Measurements from ENCODE around the gene MIEN1.

MIEN1 gene

GRCh38 chr17:39706921-39707337 lies 23.4 kb downstream of the MIEN1 start:
- Histone ChIP-seq H3K23ac (ENCODE audit: low read length) (no peak overlapping the region), H3K4ac (ENCODE audit: low read depth, low read length) (no peak overlapping the region), H3K18ac (ENCODE audit: low read length) (no peak overlapping the region), H3K4me1 (ENCODE audit: control insufficient read depth, low read depth, low read length) (peaks cover 8% of the 10 kb centered on the region), H3K79me1 (ENCODE audit: low read length) (peaks cover 9% of the 10 kb centered on the region), H3K27me3 (ENCODE audit: insufficient read depth, low read length, poor library complexity) (no peaks in the 10 kb centered on the region), H2BK120ac (ENCODE audit: low read depth, low read length) (no peak overlapping the region), H3K56ac (ENCODE audit: low read length) (no peak overlapping the region), H2BK15ac (replicated peaks; ENCODE audit: low read depth) (no peak overlapping the region), H3K4me3 (ENCODE audit: low read length) (no peak overlapping the region), H2BK5ac (ENCODE audit: low read length) (no peak overlapping the region), H4K5ac (ENCODE audit: low read length) (no peak overlapping the region), H3K27ac (ENCODE audit: low read depth, low read length) (no peak overlapping the region), H3K79me2 (ENCODE audit: control insufficient read depth, insufficient read depth, low read length) (peaks cover 38% of the 10 kb centered on the region), H3K4me2 (ENCODE audit: low read length) (no peak overlapping the region), H2AK5ac (ENCODE audit: low read length) (no peak overlapping the region), H4K8ac (ENCODE audit: low read depth, low read length) (no peak overlapping the region), H3K9ac (ENCODE audit: low read length) (no peak overlapping the region), H3K36me3 (ENCODE audit: control insufficient read depth, insufficient read depth, low read length) (peaks cover 11% of the 10 kb centered on the region)
- WGBS (ENCODE audit: extremely low coverage, insufficient coverage, low lambda C conversion rate): no CpG with 5 or more reads among the region's 7 CpGs
- no peak for DNase-seq

GRCh38 chr17:39706383-39706782 lies 23.9 kb downstream of the MIEN1 start:
- Histone ChIP-seq H3K4me1 (ENCODE audit: control insufficient read depth, low read depth, low read length) (peaks cover 8% of the 10 kb centered on the region), H2BK120ac (ENCODE audit: low read depth, low read length) (no peak overlapping the region), H3K4me3 (ENCODE audit: low read length) (no peak overlapping the region), H3K4ac (ENCODE audit: low read depth, low read length) (no peak overlapping the region), H4K8ac (ENCODE audit: low read depth, low read length) (no peak overlapping the region), H3K79me1 (ENCODE audit: low read length) (peaks cover 10% of the 10 kb centered on the region), H4K5ac (ENCODE audit: low read length) (no peak overlapping the region), H3K36me3 (ENCODE audit: control insufficient read depth, insufficient read depth, low read length) (peaks cover 10% of the 10 kb centered on the region), H3K27ac (ENCODE audit: low read depth, low read length) (no peak overlapping the region), H3K79me2 (ENCODE audit: control insufficient read depth, insufficient read depth, low read length) (peaks cover 43% of the 10 kb centered on the region), H3K23ac (ENCODE audit: low read length) (no peak overlapping the region), H3K9ac (ENCODE audit: low read length) (no peak overlapping the region), H2AK5ac (ENCODE audit: low read length) (no peak overlapping the region), H2BK15ac (replicated peaks; ENCODE audit: low read depth) (no peak overlapping the region), H3K56ac (ENCODE audit: low read length) (no peak overlapping the region), H3K4me2 (ENCODE audit: low read length) (no peak overlapping the region), H3K27me3 (ENCODE audit: insufficient read depth, low read length, poor library complexity) (no peaks in the 10 kb centered on the region), H3K18ac (ENCODE audit: low read length) (no peak overlapping the region), H2BK5ac (ENCODE audit: low read length) (no peak overlapping the region)
- no CpG with 5 or more reads among the region's 8 CpGs for WGBS (ENCODE audit: extremely low coverage, insufficient coverage, low lambda C conversion rate)
- no peak for DNase-seq

DNA sequence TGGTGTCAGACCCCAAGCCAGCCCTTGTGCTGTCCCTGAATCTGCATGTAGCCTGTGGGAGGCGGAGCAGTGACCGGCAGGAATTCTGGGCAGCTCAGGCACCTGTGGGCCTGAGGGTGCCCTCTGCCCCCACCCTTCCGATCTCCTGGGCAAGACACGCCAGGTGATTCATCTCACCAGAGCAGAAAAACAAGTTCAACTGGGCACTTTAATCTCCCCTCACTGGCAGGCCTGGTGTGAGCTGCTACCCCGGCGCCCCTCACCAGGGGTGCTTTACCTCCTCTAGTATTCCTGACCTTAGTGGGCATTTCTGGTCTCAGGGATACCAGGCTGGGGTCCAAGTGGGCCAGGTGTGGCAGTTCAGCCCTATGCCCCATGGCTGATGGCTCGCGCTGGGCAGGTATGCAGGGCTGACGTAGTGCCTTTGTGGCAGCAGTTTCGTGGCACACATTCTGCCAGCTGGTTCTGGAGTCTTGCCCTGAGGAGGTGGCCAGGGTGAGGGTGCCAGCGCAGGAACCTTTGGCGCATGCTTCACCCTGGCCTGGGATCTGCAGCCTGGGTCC lies 24.5 kb downstream of the MIEN1 start:
- peaks cover 12% of the 10 kb centered on the region for H3K4me1 ChIP-seq (ENCODE audit: control insufficient read depth, low read depth, low read length)
- no peak overlapping the region for H3K4ac ChIP-seq (ENCODE audit: low read depth, low read length)
- no peak overlapping the region for H2BK5ac ChIP-seq (ENCODE audit: low read length)
- no CpG with 5 or more reads among the region's 12 CpGs for WGBS (ENCODE audit: extremely low coverage, insufficient coverage, low lambda C conversion rate)
- no peak overlapping the region for H2BK15ac ChIP-seq (replicated peaks; ENCODE audit: low read depth)
- H4K8ac ChIP-seq (ENCODE audit: low read depth, low read length): no peak overlapping the region
- H3K56ac ChIP-seq (ENCODE audit: low read length): no peak overlapping the region
- no peak overlapping the region for H2BK120ac ChIP-seq (ENCODE audit: low read depth, low read length)
- no peak overlapping the region for H3K27ac ChIP-seq (ENCODE audit: low read depth, low read length)
- H3K79me2 ChIP-seq (ENCODE audit: control insufficient read depth, insufficient read depth, low read length): peaks cover 48% of the 10 kb centered on the region
- H2AK5ac ChIP-seq (ENCODE audit: low read length): no peak overlapping the region
- no peak overlapping the region for H3K18ac ChIP-seq (ENCODE audit: low read length)
- DNase-seq: no peak
- H3K79me1 ChIP-seq (ENCODE audit: low read length): peaks cover 12% of the 10 kb centered on the region
- no peak overlapping the region for H3K4me2 ChIP-seq (ENCODE audit: low read length)
- no peak overlapping the region for H3K9ac ChIP-seq (ENCODE audit: low read length)
- no peak overlapping the region for H3K23ac ChIP-seq (ENCODE audit: low read length)
- no peaks in the 10 kb centered on the region for H3K27me3 ChIP-seq (ENCODE audit: insufficient read depth, low read length, poor library complexity)
- peaks cover 10% of the 10 kb centered on the region for H3K36me3 ChIP-seq (ENCODE audit: control insufficient read depth, insufficient read depth, low read length)
- no peak overlapping the region for H3K4me3 ChIP-seq (ENCODE audit: low read length)
- H4K5ac ChIP-seq (ENCODE audit: low read length): no peak overlapping the region

DNA sequence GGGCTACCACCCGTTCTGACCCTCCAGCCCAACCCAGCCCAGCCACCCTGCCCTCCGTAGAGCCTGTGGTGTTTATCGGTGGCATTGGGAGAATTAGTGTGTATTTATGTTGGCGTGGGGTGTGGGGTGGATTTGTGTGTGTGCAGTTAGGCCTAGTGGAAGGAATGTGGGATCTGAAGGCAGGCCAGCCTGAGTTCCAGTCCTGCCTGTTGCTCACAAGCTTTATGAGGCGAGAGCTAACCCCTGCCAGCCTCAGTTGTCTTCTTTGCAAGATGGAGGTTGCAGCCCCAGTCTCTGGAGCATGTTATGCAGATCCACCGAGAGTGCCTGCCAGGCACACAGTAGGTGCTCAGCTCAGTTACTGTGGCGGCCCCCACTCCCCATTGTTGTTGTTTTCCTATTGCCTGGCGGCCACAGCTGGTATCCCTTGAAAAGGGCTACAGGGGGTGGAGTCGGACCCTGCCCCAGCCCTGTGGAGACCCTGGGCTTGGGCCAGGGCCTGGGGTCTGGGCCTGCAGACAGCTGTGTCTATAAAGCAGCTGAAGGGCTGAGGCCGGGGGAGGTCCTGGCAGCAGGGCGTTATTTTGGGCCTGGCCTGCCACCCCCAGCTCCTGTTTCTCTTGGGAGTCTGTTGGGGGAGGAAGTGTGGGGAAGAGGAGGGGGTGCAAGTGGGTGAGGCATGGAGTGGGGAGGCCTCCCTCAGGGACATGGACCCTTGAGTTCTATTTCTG lies 25.3 kb downstream of the MIEN1 start:
- H2BK15ac ChIP-seq (replicated peaks; ENCODE audit: low read depth): no peak overlapping the region
- no peak overlapping the region for H3K4ac ChIP-seq (ENCODE audit: low read depth, low read length)
- H4K5ac ChIP-seq (ENCODE audit: low read length): no peak overlapping the region
- WGBS (ENCODE audit: extremely low coverage, insufficient coverage, low lambda C conversion rate): no CpG with 5 or more reads among the region's 11 CpGs
- no peak overlapping the region for H3K4me3 ChIP-seq (ENCODE audit: low read length)
- H3K56ac ChIP-seq (ENCODE audit: low read length): peak overlapping the region; percentile 80
- DNase-seq: peak; percentile 45
- peaks cover 8% of the 10 kb centered on the region for H3K36me3 ChIP-seq (ENCODE audit: control insufficient read depth, insufficient read depth, low read length)
- H2AK5ac ChIP-seq (ENCODE audit: low read length): no peak overlapping the region
- no peak overlapping the region for H3K18ac ChIP-seq (ENCODE audit: low read length)
- no peak overlapping the region for H3K27ac ChIP-seq (ENCODE audit: low read depth, low read length)
- peaks cover 12% of the 10 kb centered on the region for H3K79me1 ChIP-seq (ENCODE audit: low read length)
- H3K9ac ChIP-seq (ENCODE audit: low read length): peak overlapping the region; percentile 3
- peaks cover 57% of the 10 kb centered on the region for H3K79me2 ChIP-seq (ENCODE audit: control insufficient read depth, insufficient read depth, low read length)
- no peak overlapping the region for H4K8ac ChIP-seq (ENCODE audit: low read depth, low read length)
- H3K23ac ChIP-seq (ENCODE audit: low read length): peak overlapping the region; percentile 96
- H3K4me2 ChIP-seq (ENCODE audit: low read length): no peak overlapping the region
- H2BK120ac ChIP-seq (ENCODE audit: low read depth, low read length): no peak overlapping the region
- H2BK5ac ChIP-seq (ENCODE audit: low read length): peak overlapping the region; percentile 4
- no peaks in the 10 kb centered on the region for H3K27me3 ChIP-seq (ENCODE audit: insufficient read depth, low read length, poor library complexity)
- H3K4me1 ChIP-seq (ENCODE audit: control insufficient read depth, low read depth, low read length): peaks cover 12% of the 10 kb centered on the region

- no CpG with 5 or more reads among the region's 5 CpGs for WGBS (ENCODE audit: extremely low coverage, insufficient coverage, low lambda C conversion rate)
- H3K23ac ChIP-seq (ENCODE audit: low read length): no peak overlapping the region
- H3K18ac ChIP-seq (ENCODE audit: low read length): no peak overlapping the region
- H3K27ac ChIP-seq (ENCODE audit: low read depth, low read length): no peak overlapping the region
- H3K4me3 ChIP-seq (ENCODE audit: low read length): no peak overlapping the region
- H3K56ac ChIP-seq (ENCODE audit: low read length): no peak overlapping the region
- H3K79me1 ChIP-seq (ENCODE audit: low read length): peaks cover 12% of the 10 kb centered on the region
- H3K27me3 ChIP-seq (ENCODE audit: insufficient read depth, low read length, poor library complexity): no peaks in the 10 kb centered on the region
- no peak overlapping the region for H3K9ac ChIP-seq (ENCODE audit: low read length)
- H3K79me2 ChIP-seq (ENCODE audit: control insufficient read depth, insufficient read depth, low read length): peaks cover 57% of the 10 kb centered on the region
- no peak for DNase-seq
- no peak overlapping the region for H2BK5ac ChIP-seq (ENCODE audit: low read length)
- no peak overlapping the region for H4K8ac ChIP-seq (ENCODE audit: low read depth, low read length)
- H3K36me3 ChIP-seq (ENCODE audit: control insufficient read depth, insufficient read depth, low read length): peaks cover 6% of the 10 kb centered on the region
- no peak overlapping the region for H3K4me2 ChIP-seq (ENCODE audit: low read length)
- H2BK120ac ChIP-seq (ENCODE audit: low read depth, low read length): no peak overlapping the region
- peaks cover 12% of the 10 kb centered on the region for H3K4me1 ChIP-seq (ENCODE audit: control insufficient read depth, low read depth, low read length)
- H3K4ac ChIP-seq (ENCODE audit: low read depth, low read length): no peak overlapping the region
- no peak overlapping the region for H2AK5ac ChIP-seq (ENCODE audit: low read length)
- no peak overlapping the region for H4K5ac ChIP-seq (ENCODE audit: low read length)
- no peak overlapping the region for H2BK15ac ChIP-seq (replicated peaks; ENCODE audit: low read depth)
Measured at GRCh38 chr17:39703913-39704312, 26.4 kb downstream of the MIEN1 start.

Measured in mesendoderm (in vitro differentiated cells).